GM12891 (cell line): ENCODE data around the gene TUBGCP2.
A peak's percentile ranks its signal among the peaks of the same experiment; 100 is the strongest.

Experiments used
- DNase-seq: peaks from one replicate; pipeline ENCODE4 v3.0.0; 2011; ENCODE audit warnings: low spot score; ENCODE audit not compliant: insufficient read length
- FAIRE-seq: peaks from 2 replicates; lab custom pipeline; 2011; peaks lifted over from hg19 to GRCh38; lab: Jason Lieb, UNC
- PAX5 ChIP-seq: IDR thresholded peaks from 2 replicates; pipeline ENCODE4 v1.6.1; 2011; ENCODE audit warnings: low read length, moderate library complexity, mild to moderate bottlenecking; ENCODE audit not compliant: insufficient read depth, severe bottlenecking
- POLR2A ChIP-seq: IDR thresholded peaks from 2 replicates; pipeline ENCODE4 v1.6.1; 2011; ENCODE audit warnings: low read depth, low read length, control low read depth
- POLR2AphosphoS5 ChIP-seq: IDR thresholded peaks from 2 replicates; pipeline ENCODE4 v1.6.1; 2011; ENCODE audit warnings: low read depth, low read length, control low read depth
- POU2F2 ChIP-seq: IDR thresholded peaks from 2 replicates; pipeline ENCODE4 v1.6.1; 2011; ENCODE audit warnings: low read depth, mild to moderate bottlenecking, control low read depth, low read length, moderate library complexity
- SPI1 ChIP-seq: IDR thresholded peaks from 2 replicates; pipeline ENCODE4 v1.6.1; 2011; ENCODE audit warnings: low read depth, low read length, control low read depth
- TAF1 ChIP-seq: IDR thresholded peaks from 2 replicates; pipeline ENCODE4 v1.6.1; 2011; ENCODE audit warnings: low read depth, low read length, control low read depth

Gene TUBGCP2

DNA sequence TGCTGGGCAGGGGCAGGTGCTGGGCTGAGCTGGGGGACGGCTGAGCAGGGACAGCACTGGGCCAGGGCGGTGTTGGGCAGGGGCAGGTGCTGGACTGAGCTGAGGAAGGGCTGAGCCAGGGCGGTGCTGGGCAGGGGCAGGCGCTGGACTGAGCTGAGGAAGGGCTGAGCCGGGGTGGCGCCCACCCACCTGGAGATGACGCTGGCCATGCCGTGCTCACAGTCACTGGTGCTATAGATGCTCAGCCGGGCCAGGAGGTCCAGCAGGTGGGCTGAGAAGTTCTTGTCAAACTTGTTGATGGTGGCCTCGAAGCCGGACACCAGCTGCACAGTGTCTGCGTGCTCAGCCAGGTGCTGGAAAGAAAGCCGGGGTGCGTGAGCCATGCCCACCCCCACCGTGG is 27.6 kb downstream of the TUBGCP2 start:
- no peak for TF ChIP-seq PAX5
- no peak for TF ChIP-seq SPI1
- no peak for TF ChIP-seq POLR2AphosphoS5
- TF ChIP-seq POLR2A: no peak
- TF ChIP-seq POU2F2: no peak
- no peak for TF ChIP-seq TAF1
- FAIRE-seq: no peak
- no peak for DNase-seq

GRCh38 chr10:133280391-133281059 is 28.1 kb downstream of the TUBGCP2 start:
- FAIRE-seq (no peak), DNase-seq (no peak)
- TF ChIP-seq SPI1: no peak
- no peak for TF ChIP-seq PAX5

DNA sequence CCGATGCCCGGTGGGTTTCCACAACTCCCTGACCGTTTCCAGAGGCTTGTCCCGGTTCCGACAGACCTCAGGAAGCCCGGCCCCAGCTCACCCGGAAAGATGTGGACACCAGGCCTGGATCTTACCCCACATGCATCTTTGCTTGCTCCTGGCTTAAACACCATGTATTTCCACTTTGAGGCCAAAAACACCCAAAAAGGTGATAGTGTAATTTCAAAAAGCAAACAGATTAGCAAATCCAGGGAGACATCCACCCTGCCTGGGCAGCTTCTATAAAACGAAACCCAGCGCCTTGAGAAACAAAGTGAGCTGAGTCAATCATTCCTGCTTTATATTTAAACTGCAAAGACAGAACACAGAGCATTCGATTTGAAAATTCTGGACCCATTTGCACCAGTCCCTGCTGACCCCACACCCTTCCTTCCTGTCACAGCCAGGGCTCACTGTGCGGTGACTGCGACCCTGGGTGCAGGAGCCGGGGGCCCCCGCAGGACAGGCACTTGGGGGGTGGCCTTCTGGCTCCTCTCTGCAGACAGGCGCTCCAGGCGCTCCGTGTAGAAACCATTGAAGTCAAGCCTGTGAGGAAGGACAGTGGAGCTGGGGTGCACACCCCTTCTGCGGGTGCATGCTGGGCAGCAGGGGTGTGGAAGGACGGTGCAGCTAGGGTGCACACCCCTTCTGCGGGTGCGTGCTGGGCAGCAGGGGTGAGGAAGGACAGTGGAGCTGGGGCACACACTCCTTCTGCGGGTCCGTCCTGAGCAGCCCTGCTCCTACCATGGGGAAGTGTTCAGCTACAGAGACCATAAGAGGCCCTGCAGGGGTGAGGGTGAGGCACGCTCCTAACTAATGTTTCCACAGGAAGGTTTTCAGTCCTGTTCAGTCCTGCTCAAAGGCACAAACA is 29.1 kb downstream of the TUBGCP2 start:
- TF ChIP-seq POLR2A: no peak
- no peak for TF ChIP-seq POLR2AphosphoS5
- TF ChIP-seq TAF1: no peak
- TF ChIP-seq POU2F2: no peak
- TF ChIP-seq PAX5: no peak
- no peak for TF ChIP-seq SPI1
- FAIRE-seq (peak; percentile 65), DNase-seq (no peak)

DNA sequence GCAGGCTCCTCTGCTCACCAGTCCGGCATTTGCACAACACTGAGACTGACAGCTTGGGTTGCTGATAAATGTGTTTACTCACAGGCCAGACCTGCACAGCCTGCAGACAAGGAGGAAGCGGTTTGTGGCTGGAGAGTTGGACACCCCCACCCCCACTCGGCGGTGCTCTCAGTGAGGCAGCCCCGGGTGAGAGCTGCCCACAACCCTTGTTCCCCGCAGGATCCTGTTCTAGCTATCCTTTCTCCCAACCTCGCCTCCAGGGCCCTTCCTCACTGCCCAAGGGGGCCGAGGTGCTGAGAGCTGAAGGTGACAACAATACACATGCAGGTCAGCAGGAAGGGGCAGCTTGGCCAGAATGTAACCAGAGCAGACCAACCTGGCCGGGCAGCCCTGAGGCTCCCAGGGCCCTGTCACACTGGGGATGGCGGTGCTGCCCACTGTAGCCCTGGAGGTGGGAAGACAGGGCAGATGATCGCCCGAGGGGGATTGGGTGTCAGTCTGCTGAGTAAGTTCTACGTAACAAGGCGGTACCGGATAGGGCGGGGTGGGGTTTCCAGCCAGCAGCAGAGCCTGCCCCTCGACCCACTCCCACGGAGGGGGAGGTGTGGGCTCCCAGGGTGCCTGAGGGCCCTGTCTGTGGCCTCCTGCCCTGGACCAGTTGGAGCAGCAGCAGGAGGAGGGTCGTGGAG is 30.0 kb downstream of the TUBGCP2 start:
- TF ChIP-seq SPI1 (peak; percentile 43; the same call in 1 of the 2 replicates), TAF1 (no peak), POU2F2 (no peak), PAX5 (no peak)
- DNase-seq: peak; percentile 86
- FAIRE-seq: peak; percentile 97

GRCh38 chr10:133277993-133278576 is 30.6 kb downstream of the TUBGCP2 start:
- no peak for FAIRE-seq
- no peak for TF ChIP-seq POU2F2
- no peak for TF ChIP-seq POLR2AphosphoS5
- no peak for TF ChIP-seq POLR2A
- TF ChIP-seq SPI1: no peak; the same call in 1 of the 2 replicates
- no peak for TF ChIP-seq TAF1
- no peak for TF ChIP-seq PAX5
- DNase-seq: no peak

DNA sequence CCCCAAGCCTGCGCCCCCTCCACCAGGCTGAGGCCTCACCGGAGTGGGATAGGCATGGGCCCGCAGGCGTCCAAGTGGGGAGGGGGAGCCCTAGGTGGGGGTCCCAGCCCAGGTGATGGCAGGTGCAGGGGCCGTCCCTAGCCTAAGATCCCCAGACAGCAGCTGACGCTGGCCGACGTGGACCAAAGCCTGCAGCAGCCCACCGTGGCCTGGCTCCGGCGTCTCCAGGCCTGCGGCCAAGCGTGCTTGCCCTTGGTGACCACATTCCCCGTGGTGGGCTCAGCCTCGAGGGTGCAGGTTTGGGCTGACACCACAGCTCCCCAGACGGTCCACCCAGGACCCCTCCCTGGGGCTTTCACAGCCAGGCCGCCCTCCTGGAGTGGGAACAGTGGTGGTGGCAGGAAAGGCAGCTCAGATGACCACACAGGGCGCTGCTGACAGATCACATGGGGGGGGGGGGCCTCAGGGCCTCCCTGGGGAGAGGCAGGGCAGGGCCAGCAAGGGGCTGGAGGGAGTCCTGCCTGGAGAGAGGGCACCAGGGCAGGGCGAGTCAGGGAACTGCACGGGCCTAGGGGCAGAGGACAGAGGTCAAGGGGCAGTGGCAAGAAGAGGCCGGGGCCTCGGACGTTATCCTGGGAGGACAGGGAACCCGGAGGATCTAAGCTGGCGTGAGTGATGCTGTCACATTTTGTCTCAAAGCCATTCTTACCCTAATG is 31.2 kb downstream of the TUBGCP2 start:
- FAIRE-seq (no peak), DNase-seq (no peak)
- TF ChIP-seq PAX5: no peak

GRCh38 chr10:133276435-133277201 is 32.1 kb downstream of the TUBGCP2 start, which contains the start of gene ADAM8:
ADAM8 (minus strand) TSS chr10:133276868; CDS start chr10:133276817, 51 bp downstream.
- peak; percentile 86 for FAIRE-seq
- peak; percentile 64; the same call in 1 of the 2 replicates for TF ChIP-seq POLR2AphosphoS5
- TF ChIP-seq PAX5: peak; percentile 91
- no peak for TF ChIP-seq SPI1
- TF ChIP-seq POLR2A: peak; percentile 21; the same call in 1 of the 2 replicates
- TF ChIP-seq POU2F2: no peak
- peak; percentile 64 for TF ChIP-seq TAF1
- DNase-seq: peak; percentile 96

- no peak for FAIRE-seq
- no peak for TF ChIP-seq SPI1
- TF ChIP-seq TAF1: no peak
- no peak for TF ChIP-seq POLR2AphosphoS5
- no peak for TF ChIP-seq POU2F2
- 0 out of 2 replicates have a peak, but pooled peaks have one; percentile 14 for TF ChIP-seq POLR2A
These were observed 32.6 kb downstream of the TUBGCP2 start for GRCh38 chr10:133276100-133276434.

More at GRCh38 chr10:133276100-133276434, 32.6 kb downstream of the TUBGCP2 start:
- no peak for DNase-seq
